H9 (cell line): ENCODE measurements around the gene SLC9A6. TPM values are rescaled to one million over a fixed set of nuclear protein-coding genes. Genes with fewer than 3 reads are reported as not detected.

ENCODE experiments used
- DNase-seq: peaks from one replicate; pipeline ENCODE4 v3.0.0-alpha.2; 2017
- H2AFZ ChIP-seq: one replicate; pipeline ENCODE4 v1.6.1; 2013; ENCODE audit warnings: mild to moderate bottlenecking, low read length, control low read depth, moderate library complexity
- H2AK5ac ChIP-seq: 2 replicates; pipeline ENCODE4 v1.6.1; 2013; ENCODE audit warnings: low read length, control low read depth, mixed read lengths; ENCODE audit not compliant: insufficient read length
- H2BK120ac ChIP-seq: one replicate; pipeline ENCODE4 v1.6.1; 2013; ENCODE audit warnings: low read depth, mild to moderate bottlenecking, low read length, control low read depth, inconsistent platforms; ENCODE audit not compliant: poor library complexity, severe bottlenecking
- H2BK12ac ChIP-seq: 2 replicates; pipeline ENCODE4 v1.6.1; 2013; ENCODE audit warnings: low read length, control low read depth, mixed read lengths, low read depth; ENCODE audit not compliant: insufficient read length
- H2BK15ac ChIP-seq: 2 replicates; pipeline ENCODE4 v1.6.1; 2013; ENCODE audit warnings: low read depth, low read length, control low read depth
- H2BK20ac ChIP-seq: one replicate; pipeline ENCODE4 v1.6.1; 2013; ENCODE audit warnings: low read depth, mild to moderate bottlenecking, low read length, control low read depth, inconsistent platforms; ENCODE audit not compliant: poor library complexity, severe bottlenecking
- H2BK5ac ChIP-seq: 2 replicates; pipeline ENCODE4 v1.6.1; 2013; ENCODE audit warnings: low read length, control low read depth, mixed read lengths; ENCODE audit not compliant: insufficient read length
- H3K14ac ChIP-seq: 2 replicates; pipeline ENCODE4 v1.6.1; 2013; ENCODE audit warnings: low read length, control low read depth; ENCODE audit not compliant: insufficient read depth
- H3K18ac ChIP-seq: 2 replicates; pipeline ENCODE4 v1.6.1; 2013; ENCODE audit warnings: low read depth, mild to moderate bottlenecking, mixed read lengths, low read length, control low read depth; ENCODE audit not compliant: insufficient read length
- H3K23ac ChIP-seq: 2 replicates; pipeline ENCODE4 v1.6.1; 2013; ENCODE audit warnings: low read length, control low read depth, mixed read lengths, low read depth; ENCODE audit not compliant: insufficient read length
- H3K23me2 ChIP-seq: 2 replicates; pipeline ENCODE4 v1.6.1; 2013; ENCODE audit warnings: low read depth, mild to moderate bottlenecking, mixed read lengths, low read length, control low read depth; ENCODE audit not compliant: insufficient read length, poor library complexity, severe bottlenecking
- H3K27ac ChIP-seq: 2 replicates; pipeline ENCODE4 v1.5.1; 2013; ENCODE audit warnings: low read length, control low read depth, mixed read lengths, low read depth; ENCODE audit not compliant: insufficient read length
- H3K27me3 ChIP-seq: 2 replicates; pipeline ENCODE4 v1.6.1; 2013; ENCODE audit warnings: low read length, control low read depth, inconsistent platforms; ENCODE audit not compliant: insufficient read depth
- H3K4ac ChIP-seq: 2 replicates; pipeline ENCODE4 v1.6.1; 2013; ENCODE audit warnings: low read depth, mild to moderate bottlenecking, control low read depth, inconsistent platforms, low read length, moderate library complexity
- H3K4me1 ChIP-seq: 2 replicates; pipeline ENCODE4 v1.6.1; 2013; ENCODE audit warnings: low read length, control low read depth, inconsistent platforms; ENCODE audit not compliant: insufficient read depth
- H3K4me2 ChIP-seq: 2 replicates; pipeline ENCODE4 v1.6.1; 2013; ENCODE audit warnings: low read length, control low read depth, mixed read lengths; ENCODE audit not compliant: insufficient read length, insufficient read depth
- H3K56ac ChIP-seq: 2 replicates; pipeline ENCODE4 v1.6.1; 2013; ENCODE audit warnings: low read depth, mild to moderate bottlenecking, mixed read lengths, low read length, control low read depth; ENCODE audit not compliant: insufficient read length
- H3K79me1 ChIP-seq: 2 replicates; pipeline ENCODE4 v1.6.1; 2013; ENCODE audit warnings: low read depth, mild to moderate bottlenecking, moderate library complexity, low read length, control low read depth, inconsistent platforms; ENCODE audit not compliant: insufficient read depth, poor library complexity, severe bottlenecking
- H3K79me2 ChIP-seq: 2 replicates; pipeline ENCODE4 v1.6.1; 2013; ENCODE audit warnings: low read length, control low read depth, inconsistent platforms; ENCODE audit not compliant: insufficient read depth
- H3K9ac ChIP-seq: 2 replicates; pipeline ENCODE4 v1.6.1; 2013; ENCODE audit warnings: low read length, control low read depth, mixed read lengths; ENCODE audit not compliant: insufficient read length; ENCODE audit errors: extremely low read depth
- H3K9me3 ChIP-seq: one replicate; pipeline ENCODE4 v1.6.1; 2013; ENCODE audit warnings: low read depth, low read length, inconsistent platforms; ENCODE audit not compliant: control insufficient read depth
- H3T11ph ChIP-seq: one replicate; pipeline ENCODE4 v1.6.1; 2013; ENCODE audit warnings: mild to moderate bottlenecking, low read length, control low read depth, inconsistent platforms
- H4K20me1 ChIP-seq: one replicate; pipeline ENCODE4 v1.6.1; 2013; ENCODE audit not compliant: control insufficient read depth, insufficient read length, insufficient read depth
- H4K5ac ChIP-seq: 2 replicates; pipeline ENCODE4 v1.6.1; 2013; ENCODE audit warnings: low read depth, mild to moderate bottlenecking, mixed read lengths, low read length, control low read depth; ENCODE audit not compliant: insufficient read length
- H4K8ac ChIP-seq: replicated peaks from 2 replicates; pipeline ENCODE4 v1.6.1; 2013; ENCODE audit warnings: low read length, control low read depth, mixed read lengths, low read depth; ENCODE audit not compliant: insufficient read length
- H4K91ac ChIP-seq: 2 replicates; pipeline ENCODE4 v1.6.1; 2013; ENCODE audit warnings: low read depth, mild to moderate bottlenecking, moderate library complexity, mixed read lengths, low read length, control low read depth; ENCODE audit not compliant: insufficient read length
- H3K27ac Mint-ChIP-seq, 3 experiments: 2 replicates in 2 of 3; 3 replicates in 1 of 3; pipeline ENCODE4 v1.8.0; 2020 to 2021; ENCODE audit warnings: mixed read lengths in 3 of 3, mild to moderate bottlenecking in 1 of 3, moderate library complexity in 1 of 3
- H3K27me3 Mint-ChIP-seq: 2 replicates; pipeline ENCODE4 v1.8.0; 2021; ENCODE audit warnings: low read depth, mild to moderate bottlenecking, moderate library complexity, mixed read lengths
- H3K36me3 Mint-ChIP-seq, 3 experiments: 2 replicates in 2 of 3; 3 replicates in 1 of 3; pipeline ENCODE4 v1.8.0; 2020 to 2021; ENCODE audit warnings: low read depth in 3 of 3, mixed read lengths in 3 of 3; ENCODE audit not compliant: insufficient read depth in 1 of 3
- H3K4me1 Mint-ChIP-seq, 2 experiments: 2 replicates each; pipeline ENCODE4 v1.8.0; 2020; ENCODE audit warnings: mixed read lengths in 2 of 2
- H3K4me3 Mint-ChIP-seq, 2 experiments: 2 replicates in 1 of 2; 3 replicates in 1 of 2; pipeline ENCODE4 v1.8.0; 2020 to 2021; ENCODE audit warnings: mild to moderate bottlenecking in 2 of 2, mixed read lengths in 2 of 2, moderate library complexity in 1 of 2
- H3K9me3 Mint-ChIP-seq, 2 experiments: 2 replicates in 1 of 2; 3 replicates in 1 of 2; pipeline ENCODE4 v1.8.0; 2020; ENCODE audit warnings: mild to moderate bottlenecking in 2 of 2, mixed read lengths in 2 of 2, moderate library complexity in 1 of 2
- CTCF ChIP-seq: fragments of 200-600 bp; sonication (generic); conservative IDR thresholded peaks from 3 replicates; pipeline ENCODE4 v1.8.0; 2021; ENCODE audit warnings: antibody characterized with exemption, mild to moderate bottlenecking
- WGBS: extraction: QIAGEN DNeasy Blood & Tissue Kit; methylation state at CpG from one replicate; pipeline ENCODE4 v1.1.7; 2013; ENCODE audit warnings: missing lambda C conversion rate, low lambda C conversion rate, mixed read lengths; ENCODE audit not compliant: insufficient read length; ENCODE audit errors: extremely low coverage; 5-methylcytosine and 5-hydroxymethylcytosine counted together
- total RNA-seq: library from RNA; stranded (reverse); gene quantifications from 2 replicates; pipeline ENCODE4 v1.2.1, GENCODE V29; 2021

The SLC9A6 gene
- total RNA-seq, 1 experiment from 2014 or later, result 12.3 TPM

- H3K9me3 ChIP-seq, result peaks cover 9% of the 10 kb centered on the region
- H2BK20ac ChIP-seq, result no peak overlapping the region
- no peak overlapping the region for H4K8ac ChIP-seq
- no peaks in the 10 kb centered on the region for H3K79me2 ChIP-seq
- no peak overlapping the region for H3K56ac ChIP-seq
- Mint-ChIP-seq H3K27me3 (peaks cover 3% of the 10 kb centered on the region; the same call in 1 of the 2 replicates), H3K9me3 (peaks cover 51 to 62% of the 10 kb centered on the region in 2 experiments), H3K4me1 (peaks cover 0 to 3% of the 10 kb centered on the region in 2 experiments; a peak in 1 of 4 replicates), H3K36me3 (peaks cover 0 to 2% (median 0%) of the 10 kb centered on the region in 3 experiments; a peak in 2 of 7 replicates), H3K4me3 (no peak overlapping the region), H3K27ac (no peak overlapping the region)
- H3K4me1 ChIP-seq, result no peaks in the 10 kb centered on the region
- H4K20me1 ChIP-seq, result no peaks in the 10 kb centered on the region
- H4K5ac ChIP-seq, result no peak overlapping the region
- no peak overlapping the region for H2BK5ac ChIP-seq
- H3K23ac ChIP-seq, result no peak overlapping the region
- H2BK120ac ChIP-seq, result no peak overlapping the region
- no peak overlapping the region for H3K18ac ChIP-seq
- no CpG with 5 or more reads among the region's 3 CpGs for WGBS
- no peak overlapping the region for H2BK15ac ChIP-seq
- no peak overlapping the region for H2BK12ac ChIP-seq
- no peak overlapping the region for H3K14ac ChIP-seq
- H3K4ac ChIP-seq, result no peak overlapping the region
- no peak for DNase-seq
- H3T11ph ChIP-seq, result no peak overlapping the region
- H3K4me2 ChIP-seq, result no peak overlapping the region
- no peak for TF ChIP-seq CTCF
- H4K91ac ChIP-seq, result no peak overlapping the region
- no peak overlapping the region for H2AK5ac ChIP-seq
- H3K27ac ChIP-seq, result no peak overlapping the region
- H2AFZ ChIP-seq, result no peak overlapping the region
- H3K23me2 ChIP-seq, result no peaks in the 10 kb centered on the region
- no peaks in the 10 kb centered on the region for H3K27me3 ChIP-seq
- H3K9ac ChIP-seq, result no peak overlapping the region
- H3K79me1 ChIP-seq, result no peaks in the 10 kb centered on the region
These were observed 109.7 kb downstream of the SLC9A6 start for GRCh38 chrX:136094962-136095361.

Other genes starting within 250 kb of the SLC9A6 start
- not detected in 2 replicates for gene CT45A3, start 217.2 kb upstream of the SLC9A6 start, total RNA-seq
- not detected in 2 replicates for gene CT45A5, start 199.9 kb upstream of the SLC9A6 start, total RNA-seq
- not detected in 2 replicates for gene CT45A6, start 182.6 kb upstream of the SLC9A6 start, total RNA-seq
- not detected in 2 replicates for gene CT45A2, start 165.4 kb upstream of the SLC9A6 start, total RNA-seq
- not detected in 2 replicates for gene CT45A7, start 148.2 kb upstream of the SLC9A6 start, total RNA-seq
- gene CT45A8, start 130.9 kb upstream of the SLC9A6 start, total RNA-seq, result not detected in 2 replicates
- not detected in 2 replicates for gene CT45A9, start 113.6 kb upstream of the SLC9A6 start, total RNA-seq
- gene CT45A10, start 92.0 kb upstream of the SLC9A6 start, total RNA-seq, result not detected in 2 replicates
- gene SAGE1, start 91.7 kb upstream of the SLC9A6 start, total RNA-seq, result not detected in 2 replicates
- 22.5 and 22.6 TPM in 2 replicates for gene MMGT1, start 11.4 kb upstream of the SLC9A6 start, total RNA-seq
- 20.0 and 22.0 TPM in 2 replicates for gene FHL1, start 162.1 kb downstream of the SLC9A6 start, total RNA-seq